Fibroblast of skin of back (primary cell): ENCODE measurements around the gene RASA1.
"Not testable (repeated sequence)": the region's sequence is repeated elsewhere in the genome, so short reads cannot be mapped to it uniquely, and the experiment has no call there.

Experiments
- DNase-seq: peaks from one replicate; pipeline ENCODE4 v3.0.0-alpha.2; 2013

RASA1 gene

GRCh38 chr5:87282269-87282668 lies 14.6 kb downstream of the RASA1 start:
- DNase-seq: no peak

GRCh38 chr5:87287266-87287665 lies 19.6 kb downstream of the RASA1 start:
- DNase-seq: not testable (repeated sequence)

- no peak for DNase-seq
These were observed 31.1 kb downstream of the RASA1 start for GRCh38 chr5:87298692-87299362.

GRCh38 chr5:87300176-87300575 lies 32.5 kb downstream of the RASA1 start:
- no peak for DNase-seq

GRCh38 chr5:87300744-87301143 lies 33.1 kb downstream of the RASA1 start:
- DNase-seq: peak; percentile 95

GRCh38 chr5:87302061-87302460 lies 34.4 kb downstream of the RASA1 start:
- DNase-seq: no peak

GRCh38 chr5:87303324-87303723 lies 35.6 kb downstream of the RASA1 start:
- no peak for DNase-seq

- not testable (repeated sequence) for DNase-seq
These were observed 38.4 kb downstream of the RASA1 start for GRCh38 chr5:87306090-87306489.

GRCh38 chr5:87307796-87308423 lies 40.2 kb downstream of the RASA1 start:
- DNase-seq: no peak

- DNase-seq: peak; percentile 44
These were observed 44.0 kb downstream of the RASA1 start for GRCh38 chr5:87311405-87312279.

GRCh38 chr5:87313216-87313615 lies 45.5 kb downstream of the RASA1 start:
- no peak for DNase-seq

GRCh38 chr5:87319469-87319868 lies 51.8 kb downstream of the RASA1 start:
- no peak for DNase-seq

GRCh38 chr5:87321605-87322004 lies 53.9 kb downstream of the RASA1 start:
- DNase-seq: no peak

- no peak for DNase-seq
These were observed 54.7 kb downstream of the RASA1 start for GRCh38 chr5:87322381-87322780.

- peak; percentile 7 for DNase-seq
These were observed 60.3 kb downstream of the RASA1 start for GRCh38 chr5:87327998-87328397.

GRCh38 chr5:87329114-87329513 lies 61.4 kb downstream of the RASA1 start:
- DNase-seq: no peak

- no peak for DNase-seq
These were observed 72.3 kb downstream of the RASA1 start for GRCh38 chr5:87339986-87340385.

- no peak for DNase-seq
These were observed 73.0 kb downstream of the RASA1 start for GRCh38 chr5:87340716-87341115.

GRCh38 chr5:87347272-87347671 lies 79.6 kb downstream of the RASA1 start:
- DNase-seq: peak; percentile 32

GRCh38 chr5:87347841-87348240 lies 80.2 kb downstream of the RASA1 start:
- peak; percentile 10 for DNase-seq

- no peak for DNase-seq
These were observed 86.8 kb downstream of the RASA1 start for GRCh38 chr5:87354496-87354895.

GRCh38 chr5:87359106-87359505 lies 91.4 kb downstream of the RASA1 start:
- DNase-seq: no peak

- no peak for DNase-seq
These were observed 92.4 kb downstream of the RASA1 start for GRCh38 chr5:87360132-87360531.
